Natural killer cell (primary cell): ENCODE data around the gene SLC12A7. TPM values are rescaled to one million over a fixed set of nuclear protein-coding genes. Genes with fewer than 3 reads are reported as not detected.

Experiments used
- ATAC-seq, 3 donors: fragments of 150-1000 bp in 2 of 3; fragments of 200-7000 bp in 1 of 3; cut with Tn5 transposase; 1 replicate in 1 of 3; 2 replicates in 2 of 3; pipeline ENCODE4 v1.10.0; 2021; ENCODE audit warnings: mild to moderate bottlenecking in 2 of 3, moderate library complexity in 2 of 3
- DNase-seq, 2 donors: peaks; one replicate each; pipeline versions ENCODE4 v3.0.0 to v3.0.0-alpha.2; 2013 to 2021; ENCODE audit warnings: mixed read lengths in 1 of 2
- H3K27ac ChIP-seq: one replicate; pipeline ENCODE4 v1.5.1; 2013; ENCODE audit warnings: mild to moderate bottlenecking, low read length
- H3K27me3 ChIP-seq: one replicate; pipeline ENCODE4 v1.6.1; 2013; ENCODE audit warnings: low read length; ENCODE audit not compliant: control insufficient read depth, insufficient read depth
- H3K36me3 ChIP-seq: one replicate; pipeline ENCODE4 v1.6.1; 2013; ENCODE audit warnings: low read length; ENCODE audit not compliant: control insufficient read depth, insufficient read depth
- H3K4me1 ChIP-seq: one replicate; pipeline ENCODE4 v1.6.1; 2013; ENCODE audit warnings: low read length; ENCODE audit not compliant: control insufficient read depth, insufficient read depth
- H3K4me3 ChIP-seq: one replicate; pipeline ENCODE4 v1.5.1; 2013; ENCODE audit warnings: low read length
- H3K9me3 ChIP-seq: one replicate; pipeline ENCODE4 v1.6.1; 2013; ENCODE audit warnings: low read length; ENCODE audit not compliant: control insufficient read depth, insufficient read depth
- H3K27ac Mint-ChIP-seq, 2 donors: one replicate each; pipeline ENCODE4 v1.8.0; 2022; ENCODE audit warnings: mild to moderate bottlenecking in 2 of 2, mixed read lengths in 2 of 2, moderate library complexity in 1 of 2
- H3K27me3 Mint-ChIP-seq, 2 donors: one replicate each; pipeline ENCODE4 v1.8.0; 2022; ENCODE audit warnings: low read depth in 2 of 2, mixed read lengths in 2 of 2
- H3K36me3 Mint-ChIP-seq: one replicate; pipeline ENCODE4 v1.8.0; 2022; ENCODE audit warnings: mixed read lengths
- H3K4me1 Mint-ChIP-seq, 2 donors: one replicate each; pipeline ENCODE4 v1.8.0; 2022; ENCODE audit warnings: mixed read lengths in 2 of 2
- H3K4me3 Mint-ChIP-seq: one replicate; pipeline ENCODE4 v1.8.0; 2022; ENCODE audit warnings: mild to moderate bottlenecking, moderate library complexity, mixed read lengths
- H3K9me3 Mint-ChIP-seq, 2 donors: one replicate each; pipeline ENCODE4 v1.8.0; 2022; ENCODE audit warnings: mixed read lengths in 2 of 2
- WGBS: methylation state at CpG from one replicate; pipeline ENCODE4 v1.1.7; 2013; ENCODE audit warnings: missing lambda C conversion rate; ENCODE audit not compliant: insufficient coverage; 5-methylcytosine and 5-hydroxymethylcytosine counted together
- intact Hi-C: fragments of 100-400 bp; cut with micrococcal nuclease; formaldehyde crosslinking; loops from one replicate; pipeline ENCODE4 v1.14.2; 2022
- total RNA-seq, 4 donors: library from RNA; stranded (reverse); fragments of 120-200 nt in 1 of 4; gene quantifications; one replicate each; pipeline versions ENCODE4 v1.2.3 to v1.2.4, GENCODE V29; 2013 to 2022
- TF ChIP-seq, protein P1 (sequence below): fragments of 200-600 bp; IDR thresholded peaks from one replicate; pipeline ENCODE4 v1.8.0; 2022; ENCODE audit warnings: antibody characterized with exemption

Gene SLC12A7
- total RNA-seq, 3 donors from 2014 or later (not counting 1 experiment from before 2014, with no cell fraction given) = 53.2 to 92.5 (median 81.3) TPM

- Mint-ChIP-seq H3K27ac (no peak overlapping the region), H3K4me1 (no peaks in the 10 kb centered on the region), H3K4me3 (no peak overlapping the region), H3K27me3 (no peaks in the 10 kb centered on the region), H3K36me3 (no peaks in the 10 kb centered on the region), H3K9me3 (no peaks in the 10 kb centered on the region)
- Histone ChIP-seq H3K27me3 (no peaks in the 10 kb centered on the region), H3K4me1 (no peaks in the 10 kb centered on the region), H3K4me3 (no peak overlapping the region), H3K36me3 (no peaks in the 10 kb centered on the region), H3K27ac (no peak overlapping the region), H3K9me3 (no peaks in the 10 kb centered on the region)
- intact Hi-C loops = no loop called here
- TF ChIP-seq, protein P1, sequence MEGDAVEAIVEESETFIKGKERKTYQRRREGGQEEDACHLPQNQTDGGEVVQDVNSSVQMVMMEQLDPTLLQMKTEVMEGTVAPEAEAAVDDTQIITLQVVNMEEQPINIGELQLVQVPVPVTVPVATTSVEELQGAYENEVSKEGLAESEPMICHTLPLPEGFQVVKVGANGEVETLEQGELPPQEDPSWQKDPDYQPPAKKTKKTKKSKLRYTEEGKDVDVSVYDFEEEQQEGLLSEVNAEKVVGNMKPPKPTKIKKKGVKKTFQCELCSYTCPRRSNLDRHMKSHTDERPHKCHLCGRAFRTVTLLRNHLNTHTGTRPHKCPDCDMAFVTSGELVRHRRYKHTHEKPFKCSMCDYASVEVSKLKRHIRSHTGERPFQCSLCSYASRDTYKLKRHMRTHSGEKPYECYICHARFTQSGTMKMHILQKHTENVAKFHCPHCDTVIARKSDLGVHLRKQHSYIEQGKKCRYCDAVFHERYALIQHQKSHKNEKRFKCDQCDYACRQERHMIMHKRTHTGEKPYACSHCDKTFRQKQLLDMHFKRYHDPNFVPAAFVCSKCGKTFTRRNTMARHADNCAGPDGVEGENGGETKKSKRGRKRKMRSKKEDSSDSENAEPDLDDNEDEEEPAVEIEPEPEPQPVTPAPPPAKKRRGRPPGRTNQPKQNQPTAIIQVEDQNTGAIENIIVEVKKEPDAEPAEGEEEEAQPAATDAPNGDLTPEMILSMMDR = no peak
- DNase-seq = no peak
- 63% methylated on average over 21 of the region's 29 CpGs for WGBS
- no peak for ATAC-seq
Observed at GRCh38 chr5:1021136-1021968, 90.5 kb downstream of the SLC12A7 start.

DNA sequence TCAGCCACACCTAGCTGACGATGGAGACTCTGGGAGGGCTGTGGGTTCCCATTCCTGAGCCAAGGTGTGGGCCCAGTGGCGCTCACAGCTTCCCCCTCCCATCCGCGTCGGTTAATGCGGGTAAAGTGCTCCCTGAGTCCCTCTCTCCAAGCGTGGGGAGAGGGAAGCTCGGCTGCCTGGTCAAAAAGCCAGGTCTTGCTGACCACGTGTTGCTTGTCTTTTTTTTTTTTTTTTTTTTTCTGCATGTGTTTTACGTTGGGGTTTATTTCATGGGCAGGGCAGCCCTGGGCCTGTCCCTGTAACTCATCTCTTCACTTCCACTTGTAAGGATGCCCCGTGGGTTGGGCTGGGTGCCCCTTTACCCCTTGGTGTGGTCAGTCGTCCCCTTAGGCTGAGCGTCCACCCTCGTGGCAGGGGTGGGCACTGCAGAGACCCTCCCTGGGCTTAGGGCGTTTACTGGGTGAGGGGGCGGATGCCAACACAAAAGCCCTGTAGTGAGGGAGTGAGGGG, 91.4 kb downstream of the SLC12A7 start:
- Histone ChIP-seq H3K4me1 (no peaks in the 10 kb centered on the region), H3K9me3 (no peaks in the 10 kb centered on the region), H3K4me3 (no peak overlapping the region), H3K27ac (no peak overlapping the region), H3K36me3 (no peaks in the 10 kb centered on the region), H3K27me3 (no peaks in the 10 kb centered on the region)
- H3K27me3 Mint-ChIP-seq = no peaks in the 10 kb centered on the region
- no peaks in the 10 kb centered on the region for H3K9me3 Mint-ChIP-seq
- H3K4me3 Mint-ChIP-seq = no peak overlapping the region
- H3K4me1 Mint-ChIP-seq = no peaks in the 10 kb centered on the region
- no peaks in the 10 kb centered on the region for H3K36me3 Mint-ChIP-seq
- intact Hi-C loops = no loop called here
- no peak overlapping the region for H3K27ac Mint-ChIP-seq
- DNase-seq = no peak
- TF ChIP-seq, protein P1 = no peak
- no peak for ATAC-seq
- 86% methylated on average over 15 of the region's 16 CpGs for WGBS

DNA sequence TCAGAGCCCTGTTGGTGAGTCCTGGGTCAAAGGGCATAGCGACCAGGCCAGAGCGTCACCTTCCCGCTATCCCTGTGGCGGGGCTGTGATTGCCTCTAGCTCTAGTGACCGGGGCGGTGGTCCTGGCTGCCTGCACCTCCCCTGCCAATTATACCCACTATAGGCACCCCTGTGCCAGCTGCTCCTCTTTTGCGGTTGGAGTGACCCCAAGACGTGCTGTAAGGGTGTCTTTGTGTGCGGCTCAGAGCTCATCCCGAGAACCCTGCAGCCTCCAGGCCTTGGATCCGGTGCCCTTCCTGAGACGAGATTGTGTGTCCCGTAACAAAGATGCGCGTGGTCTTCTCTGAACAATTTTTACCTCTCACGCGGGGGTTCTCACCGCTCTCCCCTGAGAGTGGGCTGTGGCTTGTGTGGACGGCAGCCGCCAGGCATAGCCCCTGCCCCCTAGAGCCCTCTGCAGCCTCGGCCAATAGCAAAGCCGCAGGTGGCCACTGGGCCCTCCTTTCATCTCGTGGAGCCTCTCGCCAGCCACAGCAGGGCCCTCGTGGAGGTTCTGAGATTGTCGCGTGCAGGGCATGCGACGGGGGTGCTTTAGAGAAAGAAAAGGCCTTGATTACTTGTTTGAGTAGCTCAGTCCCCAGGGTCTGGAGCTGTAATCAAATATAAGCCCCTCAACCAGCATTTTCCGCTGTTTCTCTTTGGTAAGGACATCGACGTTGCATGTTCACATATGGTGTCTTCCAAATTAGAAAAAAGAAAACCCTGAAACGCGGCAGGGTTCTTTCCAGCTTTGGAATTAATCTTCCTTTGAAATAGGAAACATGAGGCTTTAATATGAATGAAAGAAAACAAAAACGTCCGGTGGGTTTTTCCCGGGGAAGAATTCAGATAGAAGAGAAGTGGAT, 92.6 kb downstream of the SLC12A7 start:
- ATAC-seq (no peak), DNase-seq (no peak)
- Mint-ChIP-seq H3K27me3 (no peaks in the 10 kb centered on the region), H3K4me1 (no peaks in the 10 kb centered on the region), H3K9me3 (no peaks in the 10 kb centered on the region), H3K27ac (no peak overlapping the region), H3K36me3 (no peaks in the 10 kb centered on the region), H3K4me3 (no peak overlapping the region)
- Histone ChIP-seq H3K9me3 (no peaks in the 10 kb centered on the region), H3K36me3 (no peaks in the 10 kb centered on the region), H3K27me3 (no peaks in the 10 kb centered on the region), H3K4me3 (no peak overlapping the region), H3K4me1 (no peaks in the 10 kb centered on the region), H3K27ac (no peak overlapping the region)
- 88% methylated on average over 37 of the region's 37 CpGs for WGBS
- intact Hi-C loops = no loop called here
- TF ChIP-seq, protein P1 = no peak
